ENCODE results near the gene GRIK4.

GRCh38 chr11:120521176-120521575, 9.6 kb downstream of the GRIK4 start:
- TF ChIP-seq CTCF (IDR thresholded peaks at IDR 0.05) (no peak), POLR2A (IDR thresholded peaks at IDR 0.05) (no peak), POLR2AphosphoS5 (IDR thresholded peaks at IDR 0.05) (no peak)
